MM.1S (cell line): Measurements from ENCODE around the gene TMUB2.

Experiments used
- DNase-seq: peaks from one replicate; pipeline ENCODE4 v3.0.0-alpha.2; 2015
- H2AFZ ChIP-seq: fragments of 300-600 bp; sonication (generic); 2 replicates; pipeline ENCODE4 v1.6.0; 2016; ENCODE audit warnings: antibody characterized with exemption, low read length
- H3F3A ChIP-seq: fragments of 300-600 bp; sonication (generic); 2 replicates; pipeline ENCODE4 v1.6.1; 2016; ENCODE audit warnings: mild to moderate bottlenecking, antibody characterized with exemption, low read length, moderate library complexity, mixed read lengths; ENCODE audit not compliant: insufficient read depth
- H3K27ac ChIP-seq: fragments of 300-600 bp; sonication (generic); 2 replicates; pipeline ENCODE4 v1.5.1; 2016; ENCODE audit warnings: mild to moderate bottlenecking, low read length
- H3K27me3 ChIP-seq: fragments of 300-600 bp; sonication (generic); replicated peaks from 2 replicates; pipeline ENCODE4 v1.6.0; 2016; ENCODE audit warnings: low read length; ENCODE audit not compliant: insufficient read depth
- H3K36me3 ChIP-seq: fragments of 300-600 bp; sonication (generic); replicated peaks from 2 replicates; pipeline ENCODE4 v1.6.1; 2016; ENCODE audit warnings: mild to moderate bottlenecking, low read length, mixed read lengths; ENCODE audit not compliant: insufficient read depth
- H3K4me1 ChIP-seq: fragments of 300-600 bp; sonication (generic); 2 replicates; pipeline ENCODE4 v1.6.1; 2016; ENCODE audit warnings: low read length, mixed read lengths
- H3K4me2 ChIP-seq: fragments of 300-600 bp; sonication (generic); 2 replicates; pipeline ENCODE4 v1.6.0; 2016; ENCODE audit warnings: low read depth, low read length
- H3K4me3 ChIP-seq: fragments of 300-600 bp; sonication (generic); 2 replicates; pipeline ENCODE4 v1.5.1; 2016; ENCODE audit warnings: low read length, mixed read lengths
- H3K79me2 ChIP-seq: fragments of 300-600 bp; sonication (generic); 2 replicates; pipeline ENCODE4 v1.6.1; 2016; ENCODE audit warnings: mixed run types, low read length, mixed read lengths
- H3K9ac ChIP-seq: fragments of 300-600 bp; sonication (generic); 2 replicates; pipeline ENCODE4 v1.6.1; 2016; ENCODE audit warnings: low read length, mixed read lengths
- H3K9me2 ChIP-seq: fragments of 300-600 bp; sonication (generic); replicated peaks from 2 replicates; pipeline ENCODE4 v1.6.1; 2016; ENCODE audit warnings: mild to moderate bottlenecking, low read length, mixed read lengths; ENCODE audit not compliant: insufficient read depth
- H3K9me3 ChIP-seq: fragments of 300-600 bp; sonication (generic); replicated peaks from 2 replicates; pipeline ENCODE4 v1.6.1; 2016; ENCODE audit warnings: mild to moderate bottlenecking, low read length, mixed read lengths; ENCODE audit not compliant: insufficient read depth
- H4K20me1 ChIP-seq: fragments of 300-600 bp; sonication (generic); 2 replicates; pipeline ENCODE4 v1.6.1; 2016; ENCODE audit warnings: mild to moderate bottlenecking, low read length, moderate library complexity, mixed read lengths; ENCODE audit not compliant: insufficient read depth
- EZH2 ChIP-seq: fragments of 300-600 bp; sonication (generic); optimal IDR thresholded peaks from 2 replicates; pipeline ENCODE3; 2017; ENCODE audit warnings: low read depth, mild to moderate bottlenecking, antibody characterized with exemption, low read length, mixed read lengths
- EZH2phosphoT487 ChIP-seq: fragments of 300-600 bp; sonication (generic); IDR thresholded peaks from 2 replicates; pipeline ENCODE4 v1.6.1; 2018; ENCODE audit warnings: antibody characterized with exemption, low read length
- TF ChIP-seq, protein P1 (sequence below): fragments of 300-600 bp; sonication (generic); IDR thresholded peaks from 2 replicates; pipeline ENCODE4 v1.5.1; 2016; ENCODE audit warnings: antibody characterized with exemption, low read length, mixed read lengths

The TMUB2 gene

DNA sequence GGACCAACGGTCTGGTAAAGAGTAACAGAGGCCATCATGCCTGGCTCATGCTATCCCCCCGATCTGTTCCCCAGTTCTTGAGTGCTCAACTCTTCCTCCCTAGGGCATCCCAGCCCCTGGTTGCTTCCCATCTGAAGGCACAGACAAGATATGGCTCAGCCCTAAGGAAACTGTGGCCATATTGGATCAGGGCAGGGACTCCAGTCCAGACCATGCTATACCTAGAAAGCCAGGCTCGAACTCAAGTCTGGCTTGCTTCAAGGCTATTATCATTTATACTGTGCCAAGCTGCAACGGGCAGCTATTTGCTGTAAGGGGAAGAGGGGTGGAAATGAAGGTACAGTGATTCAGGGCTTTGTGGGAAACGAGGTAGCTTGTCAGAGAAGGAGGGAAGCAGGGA, 29.9 kb downstream of the TMUB2 start:
- no peak for TF ChIP-seq EZH2phosphoT487
- TF ChIP-seq, protein P1, sequence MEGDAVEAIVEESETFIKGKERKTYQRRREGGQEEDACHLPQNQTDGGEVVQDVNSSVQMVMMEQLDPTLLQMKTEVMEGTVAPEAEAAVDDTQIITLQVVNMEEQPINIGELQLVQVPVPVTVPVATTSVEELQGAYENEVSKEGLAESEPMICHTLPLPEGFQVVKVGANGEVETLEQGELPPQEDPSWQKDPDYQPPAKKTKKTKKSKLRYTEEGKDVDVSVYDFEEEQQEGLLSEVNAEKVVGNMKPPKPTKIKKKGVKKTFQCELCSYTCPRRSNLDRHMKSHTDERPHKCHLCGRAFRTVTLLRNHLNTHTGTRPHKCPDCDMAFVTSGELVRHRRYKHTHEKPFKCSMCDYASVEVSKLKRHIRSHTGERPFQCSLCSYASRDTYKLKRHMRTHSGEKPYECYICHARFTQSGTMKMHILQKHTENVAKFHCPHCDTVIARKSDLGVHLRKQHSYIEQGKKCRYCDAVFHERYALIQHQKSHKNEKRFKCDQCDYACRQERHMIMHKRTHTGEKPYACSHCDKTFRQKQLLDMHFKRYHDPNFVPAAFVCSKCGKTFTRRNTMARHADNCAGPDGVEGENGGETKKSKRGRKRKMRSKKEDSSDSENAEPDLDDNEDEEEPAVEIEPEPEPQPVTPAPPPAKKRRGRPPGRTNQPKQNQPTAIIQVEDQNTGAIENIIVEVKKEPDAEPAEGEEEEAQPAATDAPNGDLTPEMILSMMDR = no peak
- TF ChIP-seq EZH2 = no peak
- H3K9me2 ChIP-seq = no peaks in the 10 kb centered on the region
- H4K20me1 ChIP-seq = no peaks in the 10 kb centered on the region
- H3K9me3 ChIP-seq = no peaks in the 10 kb centered on the region
- peaks cover 18% of the 10 kb centered on the region for H3K4me1 ChIP-seq
- H3K4me3 ChIP-seq = peak overlapping the region; percentile 71
- H3K9ac ChIP-seq = peak overlapping the region; percentile 89; the same call in 1 of the 2 replicates
- H3K79me2 ChIP-seq = peaks cover 52% of the 10 kb centered on the region
- peak overlapping the region; percentile 61; the same call in 1 of the 2 replicates for H3K27ac ChIP-seq
- H2AFZ ChIP-seq = no peak overlapping the region
- peaks cover 14% of the 10 kb centered on the region for H3K36me3 ChIP-seq
- no peak for DNase-seq
- H3K4me2 ChIP-seq = peak overlapping the region; percentile 95
- H3K27me3 ChIP-seq = no peaks in the 10 kb centered on the region
- peaks cover 27% of the 10 kb centered on the region; the same call in 1 of the 2 replicates for H3F3A ChIP-seq

DNA sequence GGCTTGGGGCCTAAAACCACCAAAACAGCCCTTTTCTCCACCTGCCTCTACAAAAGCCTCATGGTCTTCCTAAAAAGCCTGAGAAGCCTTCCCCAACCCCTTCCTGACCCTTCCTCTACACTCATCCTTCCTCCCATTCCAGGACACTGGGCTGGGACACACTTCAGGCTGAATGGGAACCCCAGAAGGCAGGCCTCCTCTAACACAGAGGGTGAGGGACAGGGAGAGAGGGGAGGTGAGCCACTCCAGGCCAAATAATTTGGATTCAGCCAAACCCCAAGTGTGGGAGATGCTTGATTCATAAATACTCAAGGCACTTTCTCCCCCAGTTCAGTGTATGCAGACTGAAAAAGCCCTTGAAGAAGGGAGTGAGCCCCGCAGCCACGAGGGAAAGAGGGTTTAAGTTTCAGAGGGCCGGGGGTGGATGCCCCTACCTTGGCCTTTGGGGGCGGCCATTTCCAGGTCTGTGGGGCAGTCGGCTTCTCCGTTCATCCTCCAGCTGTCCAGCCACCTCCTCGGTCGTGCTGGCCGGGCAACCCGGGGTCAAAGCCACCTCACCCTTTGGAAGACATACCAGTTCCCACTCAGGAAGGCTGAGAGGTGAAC, 31.1 kb downstream of the TMUB2 start:
- Histone ChIP-seq H3K4me3 (peak overlapping the region; percentile 71), H3K4me1 (peaks cover 18% of the 10 kb centered on the region), H3K79me2 (peaks cover 56% of the 10 kb centered on the region), H3K27ac (peak overlapping the region; percentile 61; the same call in 1 of the 2 replicates), H3K9ac (peak overlapping the region; percentile 89), H4K20me1 (no peaks in the 10 kb centered on the region), H3K9me2 (no peaks in the 10 kb centered on the region), H3K9me3 (no peaks in the 10 kb centered on the region), H3K36me3 (peaks cover 14% of the 10 kb centered on the region), H3K27me3 (no peaks in the 10 kb centered on the region), H3F3A (peaks cover 30% of the 10 kb centered on the region; the same call in 1 of the 2 replicates), H2AFZ (no peak overlapping the region), H3K4me2 (peak overlapping the region; percentile 95)
- peak; percentile 30 for DNase-seq
- no peak for TF ChIP-seq EZH2
- no peak for TF ChIP-seq EZH2phosphoT487
- TF ChIP-seq, protein P1 = no peak

- Histone ChIP-seq H3K4me2 (peak overlapping the region; percentile 95), H3K27me3 (no peaks in the 10 kb centered on the region), H3K4me3 (peak overlapping the region; percentile 71), H4K20me1 (no peaks in the 10 kb centered on the region), H3K79me2 (peaks cover 56% of the 10 kb centered on the region), H3K36me3 (peaks cover 14% of the 10 kb centered on the region), H3K9me2 (no peaks in the 10 kb centered on the region), H3K27ac (peak overlapping the region; percentile 61; the same call in 1 of the 2 replicates), H3K9ac (peak overlapping the region; percentile 89), H3K4me1 (peaks cover 18% of the 10 kb centered on the region), H3F3A (peaks cover 32% of the 10 kb centered on the region; the same call in 1 of the 2 replicates), H2AFZ (no peak overlapping the region), H3K9me3 (no peaks in the 10 kb centered on the region)
- peak; percentile 91 for DNase-seq
- TF ChIP-seq, protein P1 = peak; percentile 58
- TF ChIP-seq EZH2phosphoT487 = no peak
These were observed 31.8 kb downstream of the TMUB2 start for GRCh38 chr17:44218344-44219107.
